HG02884 (cell line): ENCODE results near the gene MRI1.

Source experiments
- ATAC-seq: cut with Tn5 transposase; IDR thresholded peaks from one replicate; pipeline ENCODE4 v1.9.1; 2021; ENCODE audit warnings: mild to moderate bottlenecking, moderate library complexity; ENCODE audit not compliant: unreplicated experiment

The MRI1 gene

DNA sequence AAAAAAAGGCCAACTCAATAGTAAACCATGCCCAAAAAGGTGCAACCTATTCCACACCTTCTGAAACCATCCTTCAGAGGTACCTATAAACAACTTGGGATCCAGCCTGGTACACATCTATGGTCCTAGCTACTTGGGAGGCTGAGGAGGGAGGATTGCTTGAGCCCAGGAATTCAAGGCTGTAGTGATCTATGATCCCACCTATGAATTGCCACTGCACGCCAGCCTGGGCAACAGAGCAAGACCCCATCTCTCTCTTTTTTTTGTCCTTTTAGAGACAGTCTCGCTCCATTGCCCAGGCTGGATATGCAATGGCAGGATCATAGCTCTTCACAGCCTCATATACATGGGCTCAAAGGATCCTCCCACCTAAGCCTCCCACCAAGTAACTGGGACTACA lies 57.0 kb downstream of the MRI1 start:
- ATAC-seq: no peak

DNA sequence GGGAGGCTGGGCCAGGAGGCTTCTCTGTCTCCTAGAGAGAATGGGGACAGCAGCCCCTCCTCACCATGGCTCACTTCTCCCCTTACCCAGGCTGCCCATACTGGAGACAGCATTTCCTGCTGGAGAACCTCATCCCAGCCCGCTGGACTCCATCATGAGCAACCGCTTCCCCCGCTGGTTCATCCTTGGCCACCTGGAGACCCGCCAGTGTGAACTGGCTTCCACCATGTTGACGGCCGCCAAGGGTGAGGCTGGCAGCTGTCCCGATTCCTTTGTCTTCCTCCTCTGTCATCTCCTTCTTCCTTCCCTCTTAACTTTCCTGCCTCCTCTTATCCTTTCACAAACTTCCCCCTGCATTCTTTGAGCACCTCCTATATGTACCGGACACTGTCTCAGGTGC lies 58.9 kb downstream of the MRI1 start:
- no peak for ATAC-seq
